ENCODE data around the gene C4BPA.

The C4BPA gene

DNA sequence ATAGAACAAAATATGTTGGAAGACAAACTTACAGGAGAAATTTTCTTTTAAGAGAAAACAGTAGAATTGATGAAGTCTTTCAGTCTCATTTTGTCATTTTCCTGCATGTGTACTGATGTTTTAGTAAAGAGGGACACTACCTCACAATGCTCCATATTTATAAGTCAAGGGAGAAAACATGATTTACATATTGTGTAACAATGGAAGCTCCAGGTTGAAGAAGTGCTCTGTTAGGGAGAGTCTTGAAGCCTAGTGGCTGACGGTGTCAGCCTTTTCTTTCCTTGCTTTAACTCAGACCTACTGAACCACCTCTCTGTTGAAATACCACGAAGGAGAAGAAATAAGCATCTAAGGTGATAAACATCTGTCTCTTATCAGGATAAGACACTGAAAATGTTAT lies 75.0 kb downstream of the C4BPA start:
- DNase-seq (ENCODE audit: low read depth in 3 of 3, low spot score in 1 of 3), result no peak

- no peak for DNase-seq (ENCODE audit: low read depth in 3 of 3, low spot score in 1 of 3)
Observed at GRCh38 chr1:207181847-207182246, 77.8 kb downstream of the C4BPA start.

- DNase-seq (ENCODE audit: low read depth in 3 of 3, low spot score in 1 of 3), result no peak
Observed at GRCh38 chr1:207186503-207186902, 82.5 kb downstream of the C4BPA start.

DNA sequence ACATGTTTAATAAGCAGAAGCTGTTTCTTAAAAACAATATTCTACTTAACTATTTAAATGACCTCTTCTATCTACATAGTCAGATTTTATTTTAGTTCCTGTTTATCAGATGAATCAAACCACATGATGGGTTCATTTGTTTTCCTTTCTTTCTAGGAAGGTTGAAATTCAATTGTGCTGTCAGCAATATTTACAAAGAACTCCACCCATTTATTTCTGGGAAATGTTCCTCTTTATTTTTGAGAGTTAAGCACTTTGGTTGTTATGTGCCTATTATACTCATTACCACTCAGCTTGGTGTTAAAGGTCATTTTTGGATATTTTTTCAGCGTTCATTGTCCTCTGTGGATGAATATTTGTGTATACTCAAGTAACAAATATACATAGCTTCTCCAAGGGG lies 84.9 kb downstream of the C4BPA start:
- no peak for DNase-seq (ENCODE audit: low read depth in 3 of 3, low spot score in 1 of 3)

DNA sequence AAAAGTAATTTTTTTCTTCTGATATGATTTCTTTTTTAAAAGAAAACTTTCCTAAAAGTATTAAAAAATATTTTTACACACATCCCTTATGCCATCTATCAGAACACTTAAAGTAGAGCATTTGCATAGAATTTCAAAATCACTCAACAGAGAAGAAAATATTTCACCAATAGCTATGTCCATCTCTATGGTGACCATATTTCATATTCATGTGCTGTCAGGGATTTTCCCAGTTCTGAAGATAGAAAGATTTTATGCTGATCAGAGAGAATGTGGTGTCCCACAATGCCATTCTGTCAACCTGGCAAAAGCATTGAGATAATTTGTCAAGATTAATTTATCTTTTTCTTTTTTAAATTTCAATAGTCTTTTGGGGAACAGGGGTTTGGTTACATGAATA lies 87.0 kb downstream of the C4BPA start:
- no peak for DNase-seq (ENCODE audit: low read depth in 3 of 3, low spot score in 1 of 3)

DNA sequence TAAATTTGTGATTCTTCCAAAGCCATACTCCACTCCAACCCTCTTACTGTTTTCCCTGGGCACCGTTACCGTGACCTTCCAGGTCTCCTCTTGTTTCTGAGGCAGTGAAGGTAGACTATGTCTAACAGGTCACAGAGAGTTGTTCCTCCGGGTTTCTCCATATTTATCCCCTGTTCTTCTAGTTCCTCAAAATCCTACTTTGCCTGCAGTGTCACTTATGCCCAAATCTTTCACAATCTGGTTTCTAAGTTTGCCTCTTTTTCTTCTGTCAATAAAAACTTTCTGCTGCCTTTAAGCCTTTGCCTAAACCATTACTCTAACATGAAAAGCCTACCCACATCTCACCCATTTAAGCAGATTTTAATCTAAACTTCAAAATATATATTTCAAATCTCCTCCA lies 87.7 kb downstream of the C4BPA start:
- DNase-seq (ENCODE audit: low read depth in 3 of 3, low spot score in 1 of 3), result no peak

DNA sequence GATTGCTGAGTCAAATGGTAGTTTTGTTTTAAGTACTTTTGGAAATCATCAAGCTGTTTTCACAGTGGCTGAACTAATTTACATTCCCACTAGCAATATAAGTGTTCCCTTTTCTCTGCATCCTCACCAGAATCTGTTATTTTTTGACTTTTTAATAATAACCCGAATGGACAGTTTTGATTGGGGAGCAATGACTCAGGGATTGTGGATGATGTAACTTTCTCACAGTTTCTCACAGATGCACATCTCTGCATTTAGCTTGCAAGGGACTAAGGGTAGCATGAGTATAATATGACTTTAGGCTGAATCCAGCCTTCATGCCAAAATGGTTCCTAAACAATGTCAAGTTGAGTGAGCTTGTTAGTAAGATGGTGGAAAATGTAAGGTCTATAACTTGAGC lies 90.2 kb downstream of the C4BPA start:
- no peak for DNase-seq (ENCODE audit: low read depth in 3 of 3, low spot score in 1 of 3)
